Measurements from ENCODE around the gene ZDHHC9.

Gene ZDHHC9

GRCh38 chrX:129842510-129843208 lies 1.0 kb downstream of the ZDHHC9 start:
- Histone ChIP-seq H3K4me1 (ENCODE audit: low read length) (no peaks in the 10 kb centered on the region), H3K9ac (ENCODE audit: low read length) (peak overlapping the region; percentile 68; the same call in 1 of the 2 replicates), H3K4me3 (ENCODE audit: low read length) (peak overlapping the region; percentile 71), H3K9me3 (replicated peaks; ENCODE audit: insufficient read depth, low read length) (no peaks in the 10 kb centered on the region), H3K4me2 (ENCODE audit: low read depth, low read length) (peak overlapping the region; percentile 84), H3K36me3 (replicated peaks; ENCODE audit: insufficient read depth, low read length) (no peaks in the 10 kb centered on the region), H2AFZ (ENCODE audit: low read length) (peak overlapping the region; percentile 78), H3K9me2 (replicated peaks; ENCODE audit: insufficient read depth, low read length) (no peaks in the 10 kb centered on the region), H3F3A (ENCODE audit: insufficient read depth, low read length) (peaks cover 5% of the 10 kb centered on the region; the same call in 1 of the 2 replicates), H3K79me2 (ENCODE audit: low read length) (0 out of 2 replicates have a peak, but pooled peaks cover 5% of the 10 kb centered on the region), H3K27ac (ENCODE audit: low read length) (no peak overlapping the region), H4K20me1 (ENCODE audit: insufficient read depth, low read length) (no peaks in the 10 kb centered on the region), H3K27me3 (replicated peaks; ENCODE audit: insufficient read depth, low read length) (no peaks in the 10 kb centered on the region)
- TF ChIP-seq EZH2 (optimal IDR thresholded peaks at IDR 0.05; ENCODE audit: low read depth, low read length) (no peak), EZH2phosphoT487 (IDR thresholded peaks at IDR 0.05; ENCODE audit: low read length) (no peak)
- TF ChIP-seq, protein P1, sequence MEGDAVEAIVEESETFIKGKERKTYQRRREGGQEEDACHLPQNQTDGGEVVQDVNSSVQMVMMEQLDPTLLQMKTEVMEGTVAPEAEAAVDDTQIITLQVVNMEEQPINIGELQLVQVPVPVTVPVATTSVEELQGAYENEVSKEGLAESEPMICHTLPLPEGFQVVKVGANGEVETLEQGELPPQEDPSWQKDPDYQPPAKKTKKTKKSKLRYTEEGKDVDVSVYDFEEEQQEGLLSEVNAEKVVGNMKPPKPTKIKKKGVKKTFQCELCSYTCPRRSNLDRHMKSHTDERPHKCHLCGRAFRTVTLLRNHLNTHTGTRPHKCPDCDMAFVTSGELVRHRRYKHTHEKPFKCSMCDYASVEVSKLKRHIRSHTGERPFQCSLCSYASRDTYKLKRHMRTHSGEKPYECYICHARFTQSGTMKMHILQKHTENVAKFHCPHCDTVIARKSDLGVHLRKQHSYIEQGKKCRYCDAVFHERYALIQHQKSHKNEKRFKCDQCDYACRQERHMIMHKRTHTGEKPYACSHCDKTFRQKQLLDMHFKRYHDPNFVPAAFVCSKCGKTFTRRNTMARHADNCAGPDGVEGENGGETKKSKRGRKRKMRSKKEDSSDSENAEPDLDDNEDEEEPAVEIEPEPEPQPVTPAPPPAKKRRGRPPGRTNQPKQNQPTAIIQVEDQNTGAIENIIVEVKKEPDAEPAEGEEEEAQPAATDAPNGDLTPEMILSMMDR (IDR thresholded peaks at IDR 0.05; ENCODE audit: low read length), result no peak
- DNase-seq, result peak; percentile 19

DNA sequence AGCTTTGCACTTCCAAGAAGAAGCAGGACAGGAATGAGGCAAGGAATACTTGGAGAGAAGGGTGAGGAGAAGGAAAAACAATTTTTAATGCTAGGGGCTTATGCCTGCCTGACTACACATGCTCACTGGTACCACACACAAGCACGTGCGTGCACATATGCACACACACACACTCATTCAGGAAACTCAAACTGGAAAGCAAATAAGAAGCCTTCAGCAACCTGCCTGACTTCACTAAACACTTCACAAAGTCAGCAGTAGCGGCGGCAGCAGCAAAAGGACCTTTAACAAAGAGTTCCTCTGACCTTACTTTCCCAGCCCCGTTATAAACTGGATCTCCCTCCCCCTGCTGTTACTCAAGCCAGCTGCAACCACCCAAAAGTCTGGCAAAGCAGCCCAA lies 3.3 kb downstream of the ZDHHC9 start:
- no peaks in the 10 kb centered on the region for H4K20me1 ChIP-seq (ENCODE audit: insufficient read depth, low read length)
- no peaks in the 10 kb centered on the region for H3K36me3 ChIP-seq (replicated peaks; ENCODE audit: insufficient read depth, low read length)
- 0 out of 2 replicates have a peak, but pooled peaks cover 5% of the 10 kb centered on the region for H3K79me2 ChIP-seq (ENCODE audit: low read length)
- no peak overlapping the region for H3K9ac ChIP-seq (ENCODE audit: low read length)
- H3K9me3 ChIP-seq (replicated peaks; ENCODE audit: insufficient read depth, low read length), result no peaks in the 10 kb centered on the region
- H2AFZ ChIP-seq (ENCODE audit: low read length), result no peak overlapping the region
- no peaks in the 10 kb centered on the region for H3K27me3 ChIP-seq (replicated peaks; ENCODE audit: insufficient read depth, low read length)
- TF ChIP-seq, protein P1 (IDR thresholded peaks at IDR 0.05; ENCODE audit: low read length), result no peak
- no peak for TF ChIP-seq EZH2phosphoT487 (IDR thresholded peaks at IDR 0.05; ENCODE audit: low read length)
- no peak for TF ChIP-seq EZH2 (optimal IDR thresholded peaks at IDR 0.05; ENCODE audit: low read depth, low read length)
- DNase-seq, result no peak
- no peaks in the 10 kb centered on the region for H3K4me1 ChIP-seq (ENCODE audit: low read length)
- H3K9me2 ChIP-seq (replicated peaks; ENCODE audit: insufficient read depth, low read length), result no peaks in the 10 kb centered on the region
- no peak overlapping the region for H3K4me3 ChIP-seq (ENCODE audit: low read length)
- H3K27ac ChIP-seq (ENCODE audit: low read length), result no peak overlapping the region
- peaks cover 5% of the 10 kb centered on the region; the same call in 1 of the 2 replicates for H3F3A ChIP-seq (ENCODE audit: insufficient read depth, low read length)
- H3K4me2 ChIP-seq (ENCODE audit: low read depth, low read length), result no peak overlapping the region

- H3K79me2 ChIP-seq (ENCODE audit: low read length), result 0 out of 2 replicates have a peak, but pooled peaks cover 2% of the 10 kb centered on the region
- H4K20me1 ChIP-seq (ENCODE audit: insufficient read depth, low read length), result no peaks in the 10 kb centered on the region
Observed at GRCh38 chrX:129836827-129837226, 6.9 kb downstream of the ZDHHC9 start.

More at GRCh38 chrX:129836827-129837226, 6.9 kb downstream of the ZDHHC9 start:
- no peak overlapping the region for H3K4me2 ChIP-seq (ENCODE audit: low read depth, low read length)
- H3K9ac ChIP-seq (ENCODE audit: low read length), result no peak overlapping the region
- no peaks in the 10 kb centered on the region for H3K9me2 ChIP-seq (replicated peaks; ENCODE audit: insufficient read depth, low read length)
- H2AFZ ChIP-seq (ENCODE audit: low read length), result no peak overlapping the region
- H3K9me3 ChIP-seq (replicated peaks; ENCODE audit: insufficient read depth, low read length), result no peaks in the 10 kb centered on the region
- no peak overlapping the region for H3K27ac ChIP-seq (ENCODE audit: low read length)
- no peaks in the 10 kb centered on the region for H3F3A ChIP-seq (ENCODE audit: insufficient read depth, low read length)
- no peaks in the 10 kb centered on the region for H3K36me3 ChIP-seq (replicated peaks; ENCODE audit: insufficient read depth, low read length)
- TF ChIP-seq EZH2 (optimal IDR thresholded peaks at IDR 0.05; ENCODE audit: low read depth, low read length) (no peak), EZH2phosphoT487 (IDR thresholded peaks at IDR 0.05; ENCODE audit: low read length) (no peak)
- TF ChIP-seq, protein P1 (IDR thresholded peaks at IDR 0.05; ENCODE audit: low read length), result no peak
- no peaks in the 10 kb centered on the region for H3K4me1 ChIP-seq (ENCODE audit: low read length)
- H3K27me3 ChIP-seq (replicated peaks; ENCODE audit: insufficient read depth, low read length), result no peaks in the 10 kb centered on the region
- no peak overlapping the region for H3K4me3 ChIP-seq (ENCODE audit: low read length)
- DNase-seq, result no peak

Data from MM.1S (cell line).